ENCODE data around the gene ZFYVE28. TPM values are rescaled to one million over a fixed set of nuclear protein-coding genes. Genes with fewer than 3 reads are reported as not detected.

The ZFYVE28 gene
- total RNA-seq, 1 donor from 2014 or later: 2.0 TPM

- Histone ChIP-seq H3K36me3 (ENCODE audit: control insufficient read depth, insufficient read depth, low read length) (no peaks in the 10 kb centered on the region), H3K27me3 (ENCODE audit: control insufficient read depth, insufficient read depth, low read length) (peaks cover 10% of the 10 kb centered on the region), H3K4me3 (ENCODE audit: low read depth, low read length) (no peak overlapping the region)
- DNase-seq (ENCODE audit: low read depth): no peak
- TF ChIP-seq CTCF (IDR thresholded peaks at IDR 0.05; ENCODE audit: insufficient read depth, low read length, poor library complexity, severe bottlenecking): no peak
Observed at GRCh38 chr4:2436761-2437474, 18.5 kb upstream of the ZFYVE28 start.

GRCh38 chr4:2436301-2436700, 17.9 kb upstream of the ZFYVE28 start:
- no peak overlapping the region for H3K4me3 ChIP-seq (ENCODE audit: low read depth, low read length)
- peak; percentile 24 for TF ChIP-seq CTCF (IDR thresholded peaks at IDR 0.05; ENCODE audit: insufficient read depth, low read length, poor library complexity, severe bottlenecking)
- H3K27me3 ChIP-seq (ENCODE audit: control insufficient read depth, insufficient read depth, low read length): peaks cover 10% of the 10 kb centered on the region
- H3K36me3 ChIP-seq (ENCODE audit: control insufficient read depth, insufficient read depth, low read length): no peaks in the 10 kb centered on the region
- no peak for DNase-seq (ENCODE audit: low read depth)

DNA sequence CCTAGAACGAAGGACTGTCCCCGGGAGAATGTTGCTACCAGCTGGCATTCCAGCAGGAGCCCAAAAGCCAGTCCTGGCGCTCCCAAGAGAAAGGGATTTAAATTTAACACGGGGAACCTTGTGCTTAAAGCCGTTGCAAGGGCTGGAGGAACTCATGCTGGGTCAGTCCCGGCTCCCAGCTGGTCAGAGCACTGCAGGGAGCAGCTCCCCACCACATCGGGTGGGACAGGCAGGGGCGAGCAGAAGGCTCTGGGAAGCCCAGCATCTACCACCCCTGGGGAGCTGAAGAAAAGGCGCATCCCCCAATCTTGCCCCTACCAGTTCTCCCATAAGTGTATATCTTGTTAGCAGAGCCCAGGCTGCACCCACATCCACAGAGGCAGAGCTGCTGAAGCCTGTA, 16.0 kb upstream of the ZFYVE28 start:
- H3K27me3 ChIP-seq (ENCODE audit: control insufficient read depth, insufficient read depth, low read length): peaks cover 10% of the 10 kb centered on the region
- DNase-seq (ENCODE audit: low read depth): no peak
- H3K4me3 ChIP-seq (ENCODE audit: low read depth, low read length): no peak overlapping the region
- no peak for TF ChIP-seq CTCF (IDR thresholded peaks at IDR 0.05; ENCODE audit: insufficient read depth, low read length, poor library complexity, severe bottlenecking)
- no peaks in the 10 kb centered on the region for H3K36me3 ChIP-seq (ENCODE audit: control insufficient read depth, insufficient read depth, low read length)

DNA sequence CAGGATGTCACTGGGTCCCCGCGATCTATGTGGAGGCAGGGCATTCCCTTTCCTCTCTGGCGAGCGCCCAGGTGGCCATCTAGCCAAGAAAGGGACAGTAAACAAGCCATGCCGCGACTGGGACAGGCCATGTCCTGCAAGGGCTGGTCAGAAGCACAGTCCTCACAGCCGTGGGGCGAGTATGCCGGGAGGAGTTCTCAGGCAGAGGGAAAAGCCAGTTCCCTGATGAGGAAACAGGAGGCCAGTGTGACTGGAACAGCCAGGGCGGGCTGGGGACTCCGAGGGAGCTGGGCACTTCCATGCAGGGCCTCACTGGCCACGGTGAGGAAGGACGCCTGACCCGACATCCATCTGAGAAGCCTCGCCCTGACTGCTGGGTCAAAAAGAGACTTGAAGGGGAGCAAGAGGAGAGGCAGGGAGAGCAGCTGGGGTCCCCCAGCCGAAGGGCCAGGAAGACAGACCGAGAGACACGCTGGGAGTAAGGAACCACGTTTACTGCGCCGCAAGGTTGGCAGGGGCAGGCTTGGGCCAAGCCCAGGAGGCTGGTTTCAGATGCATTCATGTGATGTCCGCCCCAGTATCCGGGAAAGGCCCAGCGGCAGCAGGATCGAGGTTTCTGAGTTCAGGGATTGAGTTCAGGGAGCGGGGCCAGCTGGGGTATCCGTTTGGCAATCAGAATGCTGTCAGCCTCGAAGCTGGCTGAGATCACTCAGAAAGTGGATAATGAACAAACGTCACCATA, 15.3 kb upstream of the ZFYVE28 start:
- no peak for TF ChIP-seq CTCF (IDR thresholded peaks at IDR 0.05; ENCODE audit: insufficient read depth, low read length, poor library complexity, severe bottlenecking)
- DNase-seq (ENCODE audit: low read depth): no peak
- Histone ChIP-seq H3K36me3 (ENCODE audit: control insufficient read depth, insufficient read depth, low read length) (no peaks in the 10 kb centered on the region), H3K27me3 (ENCODE audit: control insufficient read depth, insufficient read depth, low read length) (peaks cover 10% of the 10 kb centered on the region), H3K4me3 (ENCODE audit: low read depth, low read length) (no peak overlapping the region)

GRCh38 chr4:2432991-2433530, 14.6 kb upstream of the ZFYVE28 start:
- H3K4me3 ChIP-seq (ENCODE audit: low read depth, low read length): no peak overlapping the region
- DNase-seq (ENCODE audit: low read depth): no peak
- TF ChIP-seq CTCF (IDR thresholded peaks at IDR 0.05; ENCODE audit: insufficient read depth, low read length, poor library complexity, severe bottlenecking): no peak
- H3K36me3 ChIP-seq (ENCODE audit: control insufficient read depth, insufficient read depth, low read length): no peaks in the 10 kb centered on the region
- H3K27me3 ChIP-seq (ENCODE audit: control insufficient read depth, insufficient read depth, low read length): peaks cover 12% of the 10 kb centered on the region

All from kidney epithelial cell (primary cell).